Right hindlimb (tissue), 1 donor: Measurements from ENCODE around the gene PDE6B.

Source experiments
- DNase-seq: peaks from one replicate; pipeline ENCODE4 v3.0.0-alpha.2; 2018

The PDE6B gene

GRCh38 chr4:675036-675882, 49.9 kb downstream of the PDE6B start:
- DNase-seq = no peak

- DNase-seq = no peak
These were observed 50.9 kb downstream of the PDE6B start for GRCh38 chr4:675980-676870.

- DNase-seq = no peak
These were observed 51.5 kb downstream of the PDE6B start for GRCh38 chr4:676871-677235.

- DNase-seq = no peak
These were observed 52.3 kb downstream of the PDE6B start for GRCh38 chr4:677431-678293.

GRCh38 chr4:678331-679103, 53.1 kb downstream of the PDE6B start:
- DNase-seq = no peak

GRCh38 chr4:679104-679481, 53.7 kb downstream of the PDE6B start:
- DNase-seq = no peak

- no peak for DNase-seq
These were observed 54.3 kb downstream of the PDE6B start for GRCh38 chr4:679629-680028.

GRCh38 chr4:680091-680490, 54.7 kb downstream of the PDE6B start:
- no peak for DNase-seq

- no peak for DNase-seq
These were observed 55.2 kb downstream of the PDE6B start for GRCh38 chr4:680551-680927.

- DNase-seq = peak; percentile 81
These were observed 55.7 kb downstream of the PDE6B start for GRCh38 chr4:680928-681645.

GRCh38 chr4:681736-682451, 56.5 kb downstream of the PDE6B start:
- DNase-seq = no peak

- DNase-seq = no peak
These were observed 57.3 kb downstream of the PDE6B start for GRCh38 chr4:682490-683172.

GRCh38 chr4:683247-683897, 58.0 kb downstream of the PDE6B start:
- DNase-seq = no peak

- DNase-seq = peak; percentile 76
These were observed 58.7 kb downstream of the PDE6B start for GRCh38 chr4:683982-684622.

- no peak for DNase-seq
These were observed 59.4 kb downstream of the PDE6B start for GRCh38 chr4:684623-685327.

- DNase-seq = no peak
These were observed 60.5 kb downstream of the PDE6B start for GRCh38 chr4:685679-686412.

GRCh38 chr4:686413-687040, 61.2 kb downstream of the PDE6B start:
- DNase-seq = no peak
